GM18951 (cell line): Measurements from ENCODE around the gene SIX5.
A peak's percentile ranks its signal among the peaks of the same experiment; 100 is the strongest.
"Not testable (repeated sequence)": the region's sequence is repeated elsewhere in the genome, so short reads cannot be mapped to it uniquely, and the experiment has no call there.

Experiments used
- POLR2A ChIP-seq: IDR thresholded peaks from 4 replicates; pipeline ENCODE4 v1.6.1; 2011; ENCODE audit warnings: mild to moderate bottlenecking; ENCODE audit not compliant: insufficient read length, insufficient read depth; ENCODE audit errors: extremely low read depth
- in situ Hi-C: fragments of 300-500 bp; cut with MboI; formaldehyde crosslinking; loops from one replicate; pipeline ENCODE4 v1.12.0; 2022; ENCODE audit warnings: low sequenced_read_pairs, mixed read lengths, inconsistent platforms; ENCODE audit not compliant: unreplicated experiment

SIX5 gene

DNA sequence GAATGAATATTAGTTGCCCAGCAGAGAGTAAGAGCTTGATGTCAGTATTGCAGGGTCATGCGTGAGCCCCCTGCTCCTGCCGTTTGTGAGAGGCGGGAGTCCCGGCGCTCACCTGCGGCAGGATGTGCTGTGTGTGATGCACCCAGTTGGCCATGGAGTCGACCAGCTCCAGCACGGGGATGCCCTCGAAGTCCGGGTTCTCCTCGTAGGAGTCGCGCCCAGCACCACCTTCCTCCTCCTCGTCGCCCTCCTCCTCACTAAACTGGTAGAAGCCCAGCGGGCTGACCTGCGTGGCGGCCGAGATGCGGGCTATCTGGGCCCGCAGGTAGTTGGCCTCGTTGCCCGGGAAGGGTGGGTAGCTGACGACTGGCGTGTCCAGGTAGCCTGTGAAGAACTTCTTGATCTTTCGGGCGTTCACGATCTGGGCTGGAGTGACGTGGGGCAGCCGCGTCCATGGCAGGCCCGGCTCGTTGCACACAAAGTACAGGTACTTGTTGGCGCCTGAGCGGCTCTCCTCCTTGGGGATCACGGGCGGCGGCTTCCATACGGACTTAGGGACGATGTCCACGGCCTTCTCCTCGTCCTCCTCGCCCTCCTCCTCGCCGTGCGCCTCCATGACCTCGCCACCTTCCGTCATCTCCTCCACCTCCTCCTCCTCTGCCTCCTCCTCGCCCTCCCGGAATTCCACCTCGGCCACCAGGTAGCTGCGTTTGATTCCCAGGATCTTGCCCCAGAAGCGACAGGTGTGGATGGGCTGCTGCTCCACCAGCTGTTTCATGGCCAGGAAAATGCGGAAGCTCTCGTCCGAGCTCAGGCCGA is 35.3 kb upstream of the SIX5 start:
- TF ChIP-seq POLR2A: no peak
- in situ Hi-C loops: no loop called here

DNA sequence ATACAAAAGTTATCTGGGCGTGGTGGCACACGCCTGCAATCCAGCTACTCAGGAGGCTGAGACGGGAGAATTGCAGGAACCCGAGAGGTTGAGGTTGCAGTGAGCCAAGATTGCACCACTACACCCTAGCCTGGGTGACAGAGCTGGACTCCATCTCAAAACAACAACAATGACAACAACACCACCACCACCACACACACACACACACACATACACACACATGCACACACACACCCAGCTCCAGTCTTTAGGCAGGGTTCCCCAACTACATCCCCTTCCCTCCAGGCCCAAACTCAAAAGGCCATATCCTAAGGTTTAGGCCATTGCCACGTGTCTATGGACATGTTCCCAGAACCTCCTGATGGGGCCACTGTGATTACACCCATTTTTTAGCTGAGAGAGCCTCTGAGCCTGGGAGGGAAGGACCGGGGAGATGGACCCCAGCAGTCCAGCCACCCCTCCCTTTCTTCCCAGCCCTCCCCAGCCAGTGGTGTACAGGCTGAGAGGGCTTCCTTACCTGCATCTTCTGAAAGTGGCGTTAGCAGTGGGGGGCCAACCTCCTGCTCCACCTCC is 32.6 kb upstream of the SIX5 start:
- TF ChIP-seq POLR2A: no peak
- in situ Hi-C loops: no loop called here

DNA sequence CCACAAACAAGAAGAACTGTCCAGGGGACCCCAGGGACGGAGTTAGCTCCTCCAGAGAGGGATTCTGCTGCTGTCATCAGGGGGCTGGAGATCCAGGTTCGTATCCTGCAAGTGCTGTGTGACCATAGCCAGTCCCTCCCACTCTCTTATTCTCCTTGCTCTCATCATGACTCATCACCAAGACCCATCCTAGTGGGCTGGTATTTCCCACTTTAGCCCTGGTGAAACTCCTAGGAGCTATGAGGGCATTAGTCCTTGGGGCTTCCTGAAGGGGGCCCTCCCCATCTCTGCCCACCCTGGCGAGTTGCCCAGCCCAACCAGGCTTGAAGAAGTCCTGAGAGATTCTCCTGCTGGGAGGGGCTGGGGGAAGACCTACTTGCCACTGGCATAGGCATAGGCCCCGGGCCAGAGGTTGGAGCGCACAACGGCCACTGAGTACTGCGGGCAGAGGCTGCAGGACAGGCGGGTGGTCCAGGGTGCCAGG is 31.1 kb upstream of the SIX5 start:
- no peak for TF ChIP-seq POLR2A
- in situ Hi-C loops: no loop called here

DNA sequence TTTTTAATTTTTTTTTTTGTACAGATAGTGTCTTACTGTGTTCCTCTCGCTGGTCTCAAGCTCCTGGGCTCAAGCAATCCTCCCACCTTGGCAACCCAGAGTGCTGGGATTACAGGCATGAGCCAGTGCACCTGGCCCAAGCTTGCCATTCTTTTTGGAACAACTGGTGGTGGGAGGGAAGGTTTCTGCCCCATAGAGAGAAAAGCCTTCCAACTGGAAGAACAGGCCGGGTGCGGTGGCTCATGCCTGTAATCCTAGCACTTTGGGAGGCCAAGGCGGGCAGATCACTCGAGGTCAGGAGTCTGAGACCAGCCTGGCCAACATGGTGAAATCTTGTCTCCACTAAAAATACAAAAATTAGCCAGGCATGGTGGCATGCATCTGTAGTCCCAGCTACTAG is 30.5 kb upstream of the SIX5 start:
- in situ Hi-C loops: not testable (repeated sequence)

DNA sequence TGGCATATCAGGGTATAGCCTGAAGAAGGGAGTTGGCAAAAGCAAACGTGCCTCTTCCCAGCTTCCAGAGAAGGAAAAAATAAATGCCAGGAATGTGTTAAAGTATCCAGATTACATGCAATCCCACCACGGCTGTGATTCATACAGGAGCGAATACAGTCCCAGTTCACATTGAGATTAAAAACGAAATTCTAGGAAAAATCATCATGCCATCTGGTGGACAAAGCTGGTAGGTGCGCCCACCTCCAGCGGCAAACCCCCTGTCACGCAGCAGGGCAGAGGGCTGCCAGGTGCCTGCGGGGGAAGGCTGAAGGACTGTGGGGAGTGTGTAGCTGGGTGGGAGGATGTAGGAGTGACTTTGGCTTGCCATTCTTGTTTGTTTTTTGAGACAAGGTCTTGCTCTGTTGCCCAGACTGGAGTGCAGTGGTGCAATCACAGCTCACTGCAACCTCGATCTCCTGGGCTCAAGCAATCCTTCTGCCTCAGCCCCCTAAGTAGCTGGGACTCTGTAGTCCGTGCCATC is 30.0 kb upstream of the SIX5 start:
- TF ChIP-seq POLR2A: no peak
- in situ Hi-C loops: no loop called here

DNA sequence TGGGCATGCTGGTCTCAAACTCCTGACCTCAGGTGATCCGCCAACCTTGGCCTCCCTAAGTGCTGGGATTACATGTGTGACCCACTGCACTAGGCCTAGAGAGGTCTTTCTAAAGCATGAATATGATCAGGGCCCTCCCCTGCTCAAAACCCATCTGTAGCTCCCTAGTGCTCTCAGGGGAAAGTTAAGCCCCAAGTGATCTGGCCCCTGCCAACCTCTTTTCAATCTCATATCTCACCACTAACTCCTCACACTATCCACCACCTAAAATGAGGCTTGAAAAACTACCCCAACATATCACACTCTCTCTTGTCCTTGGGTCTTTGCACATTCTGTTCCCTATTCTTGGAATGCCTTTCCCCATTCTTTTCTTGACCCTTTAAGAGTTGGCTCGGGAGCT is 25.6 kb upstream of the SIX5 start:
- in situ Hi-C loops: no loop called here
- no peak for TF ChIP-seq POLR2A

DNA sequence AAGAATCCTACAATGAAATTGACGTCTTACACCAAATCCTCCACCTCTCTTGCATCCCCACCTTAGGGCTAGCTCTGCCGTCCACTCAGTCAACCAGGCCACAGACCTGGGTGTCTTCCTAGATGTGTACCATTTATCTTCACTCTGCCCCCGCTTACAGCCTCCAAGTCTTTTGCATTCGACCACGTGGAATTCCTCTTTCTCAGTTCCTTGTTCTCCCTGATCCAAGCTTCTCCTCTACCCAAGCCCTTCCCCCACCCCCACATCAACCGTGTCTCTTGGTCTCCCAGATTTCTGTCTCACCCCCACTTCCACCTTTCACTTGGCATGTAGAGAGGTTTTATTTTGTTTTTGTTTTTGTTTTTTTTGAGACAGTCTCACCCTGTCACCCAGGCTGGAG is 24.8 kb upstream of the SIX5 start:
- no peak for TF ChIP-seq POLR2A

DNA sequence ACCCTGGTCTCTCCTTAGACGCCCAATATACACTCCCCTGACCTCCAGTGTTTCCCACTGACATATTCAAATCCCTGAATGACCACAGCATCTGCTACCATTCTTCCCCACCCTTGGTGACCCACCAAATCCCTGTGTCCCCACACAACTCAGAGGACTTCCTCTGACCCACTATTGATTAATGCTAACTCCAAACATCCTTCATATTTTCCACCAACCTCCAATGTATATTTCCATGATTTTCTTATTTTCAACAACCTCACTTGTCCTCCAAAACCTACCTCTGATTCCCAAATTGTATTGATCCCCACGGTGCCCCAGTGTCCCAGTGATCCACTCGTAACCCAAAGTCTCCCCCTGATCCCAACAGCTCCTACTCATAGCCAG is 24.1 kb upstream of the SIX5 start:
- TF ChIP-seq POLR2A: no peak

More for the DNA sequence above, 24.8 kb upstream of the SIX5 start:
- in situ Hi-C loops: no loop called here

DNA sequence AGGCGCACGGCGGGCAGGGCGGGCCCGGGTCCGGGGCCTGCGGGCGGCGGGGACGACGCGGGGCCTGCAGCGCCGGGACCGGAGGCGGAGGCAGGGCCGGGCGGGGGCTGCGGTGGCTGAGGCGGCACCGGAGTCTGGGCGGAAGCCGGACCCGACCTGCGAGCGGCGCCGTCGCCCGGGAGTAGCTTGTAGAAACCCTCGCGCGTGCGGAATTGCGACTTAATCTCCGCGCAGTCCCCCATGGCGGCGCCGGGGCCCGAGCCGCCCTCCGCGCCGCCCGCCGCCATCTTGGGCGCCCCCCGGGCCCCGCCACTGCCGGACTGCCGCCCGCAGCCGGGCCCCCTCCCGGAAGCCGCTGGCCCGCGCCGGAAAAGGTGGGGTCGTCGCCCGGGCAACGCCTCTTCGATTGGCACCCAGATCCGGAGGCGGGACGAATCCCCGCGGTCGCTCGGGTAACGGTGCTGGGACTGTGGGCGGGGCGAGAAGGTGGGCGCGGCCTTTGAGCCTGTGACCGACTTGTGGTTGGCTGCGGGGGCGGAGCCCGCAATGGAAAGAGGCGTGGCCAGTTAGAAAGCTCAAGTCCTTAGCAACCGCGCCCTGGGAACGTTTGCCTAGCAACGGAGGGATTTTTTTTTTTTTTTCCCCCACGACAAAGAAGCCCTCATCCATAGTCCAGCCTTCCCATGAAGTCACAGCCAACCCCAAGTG is 23.6 kb upstream of the SIX5 start, which contains the start of gene DMWD:
Gene DMWD, minus strand, starts transcription at position 376 of the 708 bp plus-strand sequence. Its CDS starts 89 bp downstream, at position 287.
- in situ Hi-C loops: no loop called here
- peak; percentile 86 for TF ChIP-seq POLR2A

More for the DNA sequence above, 24.1 kb upstream of the SIX5 start:
- in situ Hi-C loops: no loop called here

DNA sequence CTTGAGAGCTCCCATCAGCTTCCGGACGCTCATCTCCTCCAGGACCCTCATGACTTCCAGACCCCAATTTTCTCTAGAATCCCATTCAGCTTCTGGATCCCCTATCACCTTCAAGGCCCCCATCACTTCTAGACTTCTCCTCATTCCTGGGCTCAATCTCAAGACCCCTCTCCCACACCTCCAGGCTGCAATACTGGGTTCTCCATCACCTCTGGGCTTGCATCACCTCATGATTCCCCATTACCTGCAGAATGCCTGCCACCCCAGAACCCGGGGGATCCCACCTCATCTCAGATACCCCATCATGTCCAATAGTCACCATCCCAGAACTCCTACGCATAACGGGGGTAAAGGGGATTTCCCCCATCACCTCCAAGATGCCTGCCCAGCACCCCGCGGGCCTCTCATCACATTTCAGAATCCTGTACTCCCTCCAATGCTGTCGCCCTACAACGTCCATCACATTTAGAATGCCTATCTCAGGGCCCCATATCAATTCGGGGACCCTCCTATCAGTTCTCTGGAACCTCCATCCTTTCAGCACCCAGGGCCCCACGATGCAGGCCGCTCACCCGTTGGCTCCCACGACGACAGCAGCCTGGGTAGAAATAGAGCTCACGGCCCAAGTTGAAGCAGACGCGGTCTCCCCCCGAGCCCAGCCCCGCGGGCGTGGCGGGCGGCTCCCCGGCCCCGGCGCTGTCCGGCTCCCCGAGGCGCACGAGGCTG is 22.9 kb upstream of the SIX5 start:
- no peak for TF ChIP-seq POLR2A
- in situ Hi-C loops: no loop called here

DNA sequence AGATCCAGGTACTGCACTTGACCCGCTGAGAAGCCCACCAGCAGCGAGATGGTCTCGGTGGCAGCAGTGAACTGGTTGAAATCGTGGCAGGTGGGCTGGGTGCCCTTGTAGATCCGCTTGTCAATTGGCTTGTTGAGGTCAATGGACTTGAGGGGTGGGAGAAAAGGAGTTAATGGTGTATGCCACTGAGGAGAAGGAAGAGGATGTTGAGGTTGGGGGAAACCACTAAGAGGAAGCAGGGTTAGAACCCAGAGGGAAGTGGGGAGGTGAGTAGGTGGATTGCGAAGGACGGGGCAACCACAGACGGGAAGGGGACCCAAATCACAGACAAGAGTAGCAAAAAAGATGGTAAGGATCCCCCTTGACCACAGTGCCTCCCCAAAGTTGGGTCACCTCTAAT is 21.9 kb upstream of the SIX5 start:
- no peak for TF ChIP-seq POLR2A
- in situ Hi-C loops: no loop called here

DNA sequence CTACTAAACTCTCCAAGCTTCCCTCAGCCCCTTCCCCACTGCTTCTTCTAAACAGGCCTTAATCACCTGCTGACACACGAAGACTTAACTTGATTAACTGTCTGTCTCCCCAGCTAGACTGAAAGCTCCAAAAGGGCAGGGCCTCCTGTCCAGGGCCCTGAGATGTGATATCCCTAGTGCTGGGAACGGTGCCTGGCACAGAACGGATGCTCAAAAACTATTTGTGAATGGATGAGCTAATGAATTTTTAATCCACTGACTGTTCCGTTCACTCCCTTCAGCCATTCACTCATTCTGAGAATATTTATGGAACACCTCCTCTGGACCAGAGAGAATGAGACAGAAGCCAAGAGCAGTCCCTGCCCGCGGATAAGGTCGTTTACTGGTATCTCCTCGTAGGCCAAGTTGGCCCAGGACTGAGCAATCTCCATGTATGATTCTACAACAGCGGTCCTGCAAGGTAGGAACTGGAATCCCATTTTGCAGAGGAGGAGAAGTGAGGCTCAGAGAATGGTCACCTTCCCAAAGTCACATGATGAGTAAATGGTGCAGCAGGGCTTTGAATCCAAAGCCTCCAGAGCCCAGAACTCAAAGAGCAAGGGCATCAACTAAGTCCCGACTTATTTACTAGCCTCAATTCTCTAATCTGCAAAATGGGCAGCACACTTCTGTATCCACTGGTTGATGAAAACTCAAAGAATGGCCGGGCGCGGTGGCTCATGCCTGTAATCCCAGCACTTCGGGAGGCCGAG is 20.2 kb upstream of the SIX5 start:
- no peak for TF ChIP-seq POLR2A
- in situ Hi-C loops: no loop called here
